CD4-positive, alpha-beta T cell treated with Interferon alpha-2 for 1 hour (primary cell): ENCODE measurements around the gene PPP1R12B.
"Not testable (repeated sequence)": the region's sequence is repeated elsewhere in the genome, so short reads cannot be mapped to it uniquely, and the experiment has no call there.

ENCODE experiments used
- DNase-seq, 2 donors: peaks; one replicate each; pipeline ENCODE4 v3.0.0-alpha.2; 2020 to 2022

The PPP1R12B gene

GRCh38 chr1:202406896-202407295 is 58.4 kb downstream of the PPP1R12B start:
- not testable (repeated sequence) for DNase-seq

- not testable (repeated sequence) for DNase-seq
These were observed 58.9 kb downstream of the PPP1R12B start for GRCh38 chr1:202407378-202407777.

GRCh38 chr1:202410251-202410650 is 61.8 kb downstream of the PPP1R12B start:
- DNase-seq: not testable (repeated sequence)

GRCh38 chr1:202410854-202411357 is 62.4 kb downstream of the PPP1R12B start:
- DNase-seq: not testable (repeated sequence)

GRCh38 chr1:202411422-202411821 is 62.9 kb downstream of the PPP1R12B start:
- DNase-seq: no peak

- not testable (repeated sequence) for DNase-seq
These were observed 63.9 kb downstream of the PPP1R12B start for GRCh38 chr1:202412421-202412820.

GRCh38 chr1:202416641-202417040 is 68.1 kb downstream of the PPP1R12B start:
- no peak for DNase-seq

GRCh38 chr1:202417141-202417540 is 68.6 kb downstream of the PPP1R12B start:
- not testable (repeated sequence) for DNase-seq

- not testable (repeated sequence) for DNase-seq
These were observed 69.3 kb downstream of the PPP1R12B start for GRCh38 chr1:202417762-202418201.

GRCh38 chr1:202419731-202420130 is 71.2 kb downstream of the PPP1R12B start:
- not testable (repeated sequence) for DNase-seq

GRCh38 chr1:202420422-202421094 is 72.1 kb downstream of the PPP1R12B start:
- not testable (repeated sequence) for DNase-seq

- DNase-seq: not testable (repeated sequence)
These were observed 74.2 kb downstream of the PPP1R12B start for GRCh38 chr1:202422709-202423108.

- DNase-seq: not testable (repeated sequence)
These were observed 75.8 kb downstream of the PPP1R12B start for GRCh38 chr1:202424260-202424659.

GRCh38 chr1:202430111-202430510 is 81.6 kb downstream of the PPP1R12B start:
- DNase-seq: not testable (repeated sequence)

GRCh38 chr1:202432338-202432737 is 83.8 kb downstream of the PPP1R12B start:
- not testable (repeated sequence) for DNase-seq

- no peak for DNase-seq
These were observed 84.9 kb downstream of the PPP1R12B start for GRCh38 chr1:202433155-202434043.

GRCh38 chr1:202434059-202434458 is 85.6 kb downstream of the PPP1R12B start:
- no peak for DNase-seq

- no peak for DNase-seq
These were observed 90.1 kb downstream of the PPP1R12B start for GRCh38 chr1:202438393-202439174.

GRCh38 chr1:202439308-202439707 is 90.8 kb downstream of the PPP1R12B start:
- no peak for DNase-seq

- not testable (repeated sequence) for DNase-seq
These were observed 99.6 kb downstream of the PPP1R12B start for GRCh38 chr1:202448140-202448539.

- DNase-seq: not testable (repeated sequence)
These were observed 103.1 kb downstream of the PPP1R12B start for GRCh38 chr1:202451641-202452040.

- DNase-seq: no peak
These were observed 104.0 kb downstream of the PPP1R12B start for GRCh38 chr1:202452508-202452907.
